Measurements from ENCODE around the gene FGFBP1.

The FGFBP1 gene

GRCh38 chr4:15958562-15958961 lies 20.0 kb upstream of the FGFBP1 start:
- Mint-ChIP-seq H3K4me1 (ENCODE audit: low read depth) (peaks cover 19% of the 10 kb centered on the region), H3K4me3 (no peak overlapping the region), H3K9me3 (peaks cover 9% of the 10 kb centered on the region), H3K27me3 (no peaks in the 10 kb centered on the region), H3K36me3 (ENCODE audit: low read depth) (no peaks in the 10 kb centered on the region), H3K27ac (no peak overlapping the region)
- intact Hi-C loops (cut with micrococcal nuclease) = loop anchor here (5.0 kb wide), 1 partner anchor 481 kb away; no protein-coding TSS in a partner anchor

- Mint-ChIP-seq H3K4me3 (no peak overlapping the region), H3K36me3 (ENCODE audit: low read depth) (no peaks in the 10 kb centered on the region), H3K4me1 (ENCODE audit: low read depth) (no peaks in the 10 kb centered on the region), H3K9me3 (peaks cover 9% of the 10 kb centered on the region), H3K27ac (no peak overlapping the region), H3K27me3 (no peaks in the 10 kb centered on the region)
- intact Hi-C loops (cut with micrococcal nuclease) = loop anchor here (1.0 to 5.0 kb wide), 4 partner anchors 74 to 479 kb away; no protein-coding TSS in a partner anchor
Observed at GRCh38 chr4:15956179-15956850, 17.8 kb upstream of the FGFBP1 start.

GRCh38 chr4:15955670-15956069 lies 17.1 kb upstream of the FGFBP1 start:
- no peak overlapping the region for H3K4me3 Mint-ChIP-seq
- H3K4me1 Mint-ChIP-seq (ENCODE audit: low read depth) = no peaks in the 10 kb centered on the region
- H3K9me3 Mint-ChIP-seq = peaks cover 9% of the 10 kb centered on the region
- H3K27ac Mint-ChIP-seq = no peak overlapping the region
- no peaks in the 10 kb centered on the region for H3K27me3 Mint-ChIP-seq
- no peaks in the 10 kb centered on the region for H3K36me3 Mint-ChIP-seq (ENCODE audit: low read depth)
- intact Hi-C loops (cut with micrococcal nuclease) = loop anchor here (1.0 to 5.0 kb wide), 4 partner anchors 73 to 478 kb away; no protein-coding TSS in a partner anchor

GRCh38 chr4:15953625-15954024 lies 15.1 kb upstream of the FGFBP1 start:
- Mint-ChIP-seq H3K4me3 (no peak overlapping the region), H3K27ac (no peak overlapping the region), H3K9me3 (peaks cover 9% of the 10 kb centered on the region)

GRCh38 chr4:15951781-15952180 lies 13.2 kb upstream of the FGFBP1 start:
- no peak overlapping the region for H3K4me3 Mint-ChIP-seq
- H3K9me3 Mint-ChIP-seq = peaks cover 9% of the 10 kb centered on the region
- H3K4me1 Mint-ChIP-seq (ENCODE audit: low read depth) = no peaks in the 10 kb centered on the region
- intact Hi-C loops (cut with micrococcal nuclease) = no loop called here
- H3K27ac Mint-ChIP-seq = no peak overlapping the region
- no peaks in the 10 kb centered on the region for H3K36me3 Mint-ChIP-seq (ENCODE audit: low read depth)
- H3K27me3 Mint-ChIP-seq = no peaks in the 10 kb centered on the region

More at GRCh38 chr4:15953625-15954024, 15.1 kb upstream of the FGFBP1 start:
- H3K4me1 Mint-ChIP-seq (ENCODE audit: low read depth) = no peaks in the 10 kb centered on the region
- no peaks in the 10 kb centered on the region for H3K36me3 Mint-ChIP-seq (ENCODE audit: low read depth)
- intact Hi-C loops (cut with micrococcal nuclease) = no loop called here
- no peaks in the 10 kb centered on the region for H3K27me3 Mint-ChIP-seq

GRCh38 chr4:15948826-15949225 lies 10.3 kb upstream of the FGFBP1 start:
- H3K36me3 Mint-ChIP-seq (ENCODE audit: low read depth) = no peaks in the 10 kb centered on the region
- peaks cover 12% of the 10 kb centered on the region for H3K4me1 Mint-ChIP-seq (ENCODE audit: low read depth)
- intact Hi-C loops (cut with micrococcal nuclease) = no loop called here
- no peaks in the 10 kb centered on the region for H3K9me3 Mint-ChIP-seq
- H3K4me3 Mint-ChIP-seq = no peak overlapping the region
- no peaks in the 10 kb centered on the region for H3K27me3 Mint-ChIP-seq
- no peak overlapping the region for H3K27ac Mint-ChIP-seq

GRCh38 chr4:15947684-15948083 lies 9.1 kb upstream of the FGFBP1 start:
- Mint-ChIP-seq H3K4me3 (no peak overlapping the region), H3K27ac (no peak overlapping the region), H3K36me3 (ENCODE audit: low read depth) (no peaks in the 10 kb centered on the region), H3K9me3 (no peaks in the 10 kb centered on the region), H3K27me3 (no peaks in the 10 kb centered on the region), H3K4me1 (ENCODE audit: low read depth) (peaks cover 12% of the 10 kb centered on the region)
- intact Hi-C loops (cut with micrococcal nuclease) = no loop called here

- no peak overlapping the region for H3K27ac Mint-ChIP-seq
- H3K36me3 Mint-ChIP-seq (ENCODE audit: low read depth) = no peaks in the 10 kb centered on the region
- H3K9me3 Mint-ChIP-seq = no peaks in the 10 kb centered on the region
- no peak overlapping the region for H3K4me3 Mint-ChIP-seq
- intact Hi-C loops (cut with micrococcal nuclease) = no loop called here
- no peaks in the 10 kb centered on the region for H3K27me3 Mint-ChIP-seq
- H3K4me1 Mint-ChIP-seq (ENCODE audit: low read depth) = peaks cover 12% of the 10 kb centered on the region
Observed at GRCh38 chr4:15945516-15945915, 7.0 kb upstream of the FGFBP1 start.

- intact Hi-C loops (cut with micrococcal nuclease) = no loop called here
- Mint-ChIP-seq H3K27me3 (no peaks in the 10 kb centered on the region), H3K36me3 (ENCODE audit: low read depth) (no peaks in the 10 kb centered on the region), H3K27ac (no peak overlapping the region), H3K4me1 (ENCODE audit: low read depth) (peaks cover 12% of the 10 kb centered on the region), H3K4me3 (no peak overlapping the region), H3K9me3 (no peaks in the 10 kb centered on the region)
Observed at GRCh38 chr4:15944895-15945294, 6.4 kb upstream of the FGFBP1 start.

GRCh38 chr4:15942283-15942682 lies 3.7 kb upstream of the FGFBP1 start:
- Mint-ChIP-seq H3K27ac (no peak overlapping the region), H3K4me1 (ENCODE audit: low read depth) (peaks cover 12% of the 10 kb centered on the region), H3K4me3 (no peak overlapping the region), H3K27me3 (no peaks in the 10 kb centered on the region), H3K36me3 (ENCODE audit: low read depth) (no peaks in the 10 kb centered on the region), H3K9me3 (no peaks in the 10 kb centered on the region)
- intact Hi-C loops (cut with micrococcal nuclease) = no loop called here

GRCh38 chr4:15938182-15938581 lies 358 bp downstream of the FGFBP1 start:
- H3K27ac Mint-ChIP-seq = no peak overlapping the region
- H3K36me3 Mint-ChIP-seq (ENCODE audit: low read depth) = no peaks in the 10 kb centered on the region
- H3K9me3 Mint-ChIP-seq = no peaks in the 10 kb centered on the region
- no peak overlapping the region for H3K4me3 Mint-ChIP-seq
- intact Hi-C loops (cut with micrococcal nuclease) = no loop called here
- no peaks in the 10 kb centered on the region for H3K4me1 Mint-ChIP-seq (ENCODE audit: low read depth)
- H3K27me3 Mint-ChIP-seq = no peaks in the 10 kb centered on the region

GRCh38 chr4:15936495-15936894 lies 2.0 kb downstream of the FGFBP1 start:
- no peaks in the 10 kb centered on the region for H3K27me3 Mint-ChIP-seq
- H3K4me1 Mint-ChIP-seq (ENCODE audit: low read depth) = no peaks in the 10 kb centered on the region
- intact Hi-C loops (cut with micrococcal nuclease) = no loop called here
- H3K4me3 Mint-ChIP-seq = no peak overlapping the region
- no peaks in the 10 kb centered on the region for H3K9me3 Mint-ChIP-seq
- H3K36me3 Mint-ChIP-seq (ENCODE audit: low read depth) = no peaks in the 10 kb centered on the region
- H3K27ac Mint-ChIP-seq = no peak overlapping the region

- Mint-ChIP-seq H3K36me3 (ENCODE audit: low read depth) (no peaks in the 10 kb centered on the region), H3K4me3 (no peak overlapping the region), H3K9me3 (no peaks in the 10 kb centered on the region), H3K27ac (no peak overlapping the region), H3K27me3 (no peaks in the 10 kb centered on the region), H3K4me1 (ENCODE audit: low read depth) (no peaks in the 10 kb centered on the region)
- intact Hi-C loops (cut with micrococcal nuclease) = no loop called here
Observed at GRCh38 chr4:15935504-15936402, 2.8 kb downstream of the FGFBP1 start.

- H3K36me3 Mint-ChIP-seq (ENCODE audit: low read depth) = no peaks in the 10 kb centered on the region
- no peak overlapping the region for H3K4me3 Mint-ChIP-seq
- intact Hi-C loops (cut with micrococcal nuclease) = no loop called here
- H3K27ac Mint-ChIP-seq = no peak overlapping the region
- H3K9me3 Mint-ChIP-seq = no peaks in the 10 kb centered on the region
- H3K4me1 Mint-ChIP-seq (ENCODE audit: low read depth) = no peaks in the 10 kb centered on the region
- no peaks in the 10 kb centered on the region for H3K27me3 Mint-ChIP-seq
Observed at GRCh38 chr4:15934259-15934658, 4.3 kb downstream of the FGFBP1 start.

All from dendritic cell treated with granulocyte-macrophage colony-stimulating factor and Interleukin-4, amounts not matched to agents 40 ng/mL and 50 ng/mL, for 4 days (primary cell).